HTERT RPE-1 (cell line): ENCODE data around the gene GALNT12.

Experiments
- in situ Hi-C: fragments of 300-500 bp; cut with MboI; formaldehyde crosslinking; loops from 4 replicates; pipeline ENCODE4 v1.14.3; 2020; ENCODE audit warnings: low sequenced_read_pairs

The GALNT12 gene

DNA sequence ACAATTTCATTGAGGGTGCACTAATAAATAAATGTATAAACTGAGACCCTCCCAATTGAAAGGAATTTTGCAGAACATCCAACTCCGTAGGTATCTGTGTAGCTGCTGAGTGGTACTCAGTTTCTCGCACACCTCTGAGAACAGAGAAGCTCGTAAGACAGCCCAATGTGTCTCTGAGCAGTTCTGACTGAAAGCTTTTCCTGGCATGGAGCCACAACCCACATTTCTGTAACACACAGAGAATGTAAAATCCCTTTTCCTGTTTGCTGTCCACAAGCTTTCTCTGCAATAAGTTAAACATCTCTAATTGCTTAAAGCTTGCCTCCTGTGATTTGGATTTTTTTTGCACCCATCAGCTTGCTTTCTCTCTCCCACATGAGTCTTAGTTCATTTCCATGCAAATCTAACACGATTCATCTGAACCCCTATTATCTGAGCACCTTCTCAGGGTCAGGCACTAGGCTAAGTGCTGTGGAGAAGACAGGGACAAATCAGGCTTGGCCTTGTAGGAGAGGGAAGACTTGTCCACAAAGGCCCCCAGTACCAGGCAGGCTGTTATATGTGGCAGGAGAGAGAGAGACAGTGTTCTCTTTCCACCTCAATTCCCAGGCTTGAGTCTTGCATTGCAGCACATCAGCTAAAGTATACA lies 92.1 kb downstream of the GALNT12 start:
- in situ Hi-C loops: no loop called here
